Measurements from ENCODE around the gene GALNT17.
"Not testable (repeated sequence)": the region's sequence is repeated elsewhere in the genome, so short reads cannot be mapped to it uniquely, and the experiment has no call there.

GALNT17 gene

GRCh38 chr7:71638108-71638507 is 506.2 kb downstream of the GALNT17 start:
- no peaks in the 10 kb centered on the region for H3K36me3 ChIP-seq (ENCODE audit: control insufficient read depth in 2 of 2, insufficient read depth in 2 of 2, low read length in 2 of 2)
- no peak overlapping the region for H3K4me3 ChIP-seq (ENCODE audit: low read length in 2 of 2)
- H3K27me3 ChIP-seq (ENCODE audit: control insufficient read depth in 1 of 2, insufficient read depth in 2 of 2, low read length in 2 of 2) = no peaks in the 10 kb centered on the region
- H3K9ac ChIP-seq (ENCODE audit: low read length in 2 of 2) = no peak overlapping the region
- no peaks in the 10 kb centered on the region for H3K4me1 ChIP-seq (ENCODE audit: control insufficient read depth, insufficient read depth, low read length)
- no peak overlapping the region for H3K27ac ChIP-seq (ENCODE audit: low read length)
- no peaks in the 10 kb centered on the region for H3K9me3 ChIP-seq (ENCODE audit: control insufficient read depth in 2 of 2, low read length in 2 of 2)

GRCh38 chr7:71639382-71640085 is 507.6 kb downstream of the GALNT17 start:
- Histone ChIP-seq H3K9me3 (ENCODE audit: control insufficient read depth in 2 of 2, low read length in 2 of 2) (no peaks in the 10 kb centered on the region), H3K27me3 (ENCODE audit: control insufficient read depth in 1 of 2, insufficient read depth in 2 of 2, low read length in 2 of 2) (no peaks in the 10 kb centered on the region), H3K4me1 (ENCODE audit: control insufficient read depth, insufficient read depth, low read length) (no peaks in the 10 kb centered on the region), H3K4me3 (ENCODE audit: low read length in 2 of 2) (no peak overlapping the region), H3K9ac (ENCODE audit: low read length in 2 of 2) (no peak overlapping the region), H3K27ac (ENCODE audit: low read length) (no peak overlapping the region), H3K36me3 (ENCODE audit: control insufficient read depth in 2 of 2, insufficient read depth in 2 of 2, low read length in 2 of 2) (no peaks in the 10 kb centered on the region)

- H3K27ac ChIP-seq (ENCODE audit: low read length); H3K9me3 ChIP-seq (ENCODE audit: control insufficient read depth in 2 of 2, low read length in 2 of 2); H3K36me3 ChIP-seq (ENCODE audit: control insufficient read depth in 2 of 2, insufficient read depth in 2 of 2, low read length in 2 of 2); H3K27me3 ChIP-seq (ENCODE audit: control insufficient read depth in 1 of 2, insufficient read depth in 2 of 2, low read length in 2 of 2); H3K9ac ChIP-seq (ENCODE audit: low read length in 2 of 2); H3K4me1 ChIP-seq (ENCODE audit: control insufficient read depth, insufficient read depth, low read length); H3K4me3 ChIP-seq (ENCODE audit: low read length in 2 of 2): not testable (repeated sequence)
These were observed 511.1 kb downstream of the GALNT17 start for GRCh38 chr7:71643031-71643430.

GRCh38 chr7:71645836-71646235 is 513.9 kb downstream of the GALNT17 start:
- Histone ChIP-seq H3K4me3 (ENCODE audit: low read length in 2 of 2) (no peak overlapping the region), H3K27me3 (ENCODE audit: control insufficient read depth in 1 of 2, insufficient read depth in 2 of 2, low read length in 2 of 2) (no peaks in the 10 kb centered on the region), H3K9ac (ENCODE audit: low read length in 2 of 2) (no peak overlapping the region), H3K36me3 (ENCODE audit: control insufficient read depth in 2 of 2, insufficient read depth in 2 of 2, low read length in 2 of 2) (no peaks in the 10 kb centered on the region), H3K9me3 (ENCODE audit: control insufficient read depth in 2 of 2, low read length in 2 of 2) (peaks cover 4 to 9% of the 10 kb centered on the region in 2 donors), H3K4me1 (ENCODE audit: control insufficient read depth, insufficient read depth, low read length) (no peaks in the 10 kb centered on the region), H3K27ac (ENCODE audit: low read length) (no peak overlapping the region)

GRCh38 chr7:71649812-71650211 is 517.9 kb downstream of the GALNT17 start:
- no peaks in the 10 kb centered on the region for H3K36me3 ChIP-seq (ENCODE audit: control insufficient read depth in 2 of 2, insufficient read depth in 2 of 2, low read length in 2 of 2)
- no peaks in the 10 kb centered on the region for H3K27me3 ChIP-seq (ENCODE audit: control insufficient read depth in 1 of 2, insufficient read depth in 2 of 2, low read length in 2 of 2)
- H3K9ac ChIP-seq (ENCODE audit: low read length in 2 of 2) = no peak overlapping the region
- peaks cover 4 to 9% of the 10 kb centered on the region in 2 donors for H3K9me3 ChIP-seq (ENCODE audit: control insufficient read depth in 2 of 2, low read length in 2 of 2)
- no peak overlapping the region for H3K4me3 ChIP-seq (ENCODE audit: low read length in 2 of 2)
- no peaks in the 10 kb centered on the region for H3K4me1 ChIP-seq (ENCODE audit: control insufficient read depth, insufficient read depth, low read length)
- H3K27ac ChIP-seq (ENCODE audit: low read length) = no peak overlapping the region

GRCh38 chr7:71650653-71651337 is 518.9 kb downstream of the GALNT17 start:
- no peak overlapping the region for H3K4me3 ChIP-seq (ENCODE audit: low read length in 2 of 2)
- peaks cover 4 to 9% of the 10 kb centered on the region in 2 donors for H3K9me3 ChIP-seq (ENCODE audit: control insufficient read depth in 2 of 2, low read length in 2 of 2)
- no peak overlapping the region for H3K9ac ChIP-seq (ENCODE audit: low read length in 2 of 2)
- H3K27me3 ChIP-seq (ENCODE audit: control insufficient read depth in 1 of 2, insufficient read depth in 2 of 2, low read length in 2 of 2) = no peaks in the 10 kb centered on the region
- no peaks in the 10 kb centered on the region for H3K4me1 ChIP-seq (ENCODE audit: control insufficient read depth, insufficient read depth, low read length)
- no peak overlapping the region for H3K27ac ChIP-seq (ENCODE audit: low read length)
- no peaks in the 10 kb centered on the region for H3K36me3 ChIP-seq (ENCODE audit: control insufficient read depth in 2 of 2, insufficient read depth in 2 of 2, low read length in 2 of 2)

- H3K4me1 ChIP-seq (ENCODE audit: control insufficient read depth, insufficient read depth, low read length) = no peaks in the 10 kb centered on the region
- no peak overlapping the region for H3K4me3 ChIP-seq (ENCODE audit: low read length in 2 of 2)
- H3K9ac ChIP-seq (ENCODE audit: low read length in 2 of 2) = no peak overlapping the region
- no peaks in the 10 kb centered on the region for H3K27me3 ChIP-seq (ENCODE audit: control insufficient read depth in 1 of 2, insufficient read depth in 2 of 2, low read length in 2 of 2)
- H3K9me3 ChIP-seq (ENCODE audit: control insufficient read depth in 2 of 2, low read length in 2 of 2) = peaks cover 4 to 9% of the 10 kb centered on the region in 2 donors
- H3K36me3 ChIP-seq (ENCODE audit: control insufficient read depth in 2 of 2, insufficient read depth in 2 of 2, low read length in 2 of 2) = no peaks in the 10 kb centered on the region
- H3K27ac ChIP-seq (ENCODE audit: low read length) = no peak overlapping the region
These were observed 520.6 kb downstream of the GALNT17 start for GRCh38 chr7:71652510-71652909.

GRCh38 chr7:71657386-71657785 is 525.4 kb downstream of the GALNT17 start:
- Histone ChIP-seq H3K9me3 (ENCODE audit: control insufficient read depth in 2 of 2, low read length in 2 of 2) (no peaks in the 10 kb centered on the region), H3K4me3 (ENCODE audit: low read length in 2 of 2) (no peak overlapping the region), H3K4me1 (ENCODE audit: control insufficient read depth, insufficient read depth, low read length) (no peaks in the 10 kb centered on the region), H3K36me3 (ENCODE audit: control insufficient read depth in 2 of 2, insufficient read depth in 2 of 2, low read length in 2 of 2) (no peaks in the 10 kb centered on the region), H3K27ac (ENCODE audit: low read length) (no peak overlapping the region), H3K9ac (ENCODE audit: low read length in 2 of 2) (no peak overlapping the region), H3K27me3 (ENCODE audit: control insufficient read depth in 1 of 2, insufficient read depth in 2 of 2, low read length in 2 of 2) (no peaks in the 10 kb centered on the region)

GRCh38 chr7:71659622-71660021 is 527.7 kb downstream of the GALNT17 start:
- Histone ChIP-seq H3K9ac (ENCODE audit: low read length in 2 of 2) (no peak overlapping the region), H3K27me3 (ENCODE audit: control insufficient read depth in 1 of 2, insufficient read depth in 2 of 2, low read length in 2 of 2) (no peaks in the 10 kb centered on the region), H3K4me3 (ENCODE audit: low read length in 2 of 2) (no peak overlapping the region), H3K4me1 (ENCODE audit: control insufficient read depth, insufficient read depth, low read length) (no peaks in the 10 kb centered on the region), H3K36me3 (ENCODE audit: control insufficient read depth in 2 of 2, insufficient read depth in 2 of 2, low read length in 2 of 2) (no peaks in the 10 kb centered on the region), H3K27ac (ENCODE audit: low read length) (no peak overlapping the region), H3K9me3 (ENCODE audit: control insufficient read depth in 2 of 2, low read length in 2 of 2) (peaks cover 0 to 8% of the 10 kb centered on the region in 2 donors)

GRCh38 chr7:71661671-71662224 is 529.8 kb downstream of the GALNT17 start:
- H3K27me3 ChIP-seq (ENCODE audit: control insufficient read depth in 1 of 2, insufficient read depth in 2 of 2, low read length in 2 of 2) = no peaks in the 10 kb centered on the region
- H3K4me3 ChIP-seq (ENCODE audit: low read length in 2 of 2) = no peak overlapping the region
- H3K36me3 ChIP-seq (ENCODE audit: control insufficient read depth in 2 of 2, insufficient read depth in 2 of 2, low read length in 2 of 2) = no peaks in the 10 kb centered on the region
- peaks cover 6 to 12% of the 10 kb centered on the region in 2 donors for H3K9me3 ChIP-seq (ENCODE audit: control insufficient read depth in 2 of 2, low read length in 2 of 2)
- no peaks in the 10 kb centered on the region for H3K4me1 ChIP-seq (ENCODE audit: control insufficient read depth, insufficient read depth, low read length)
- H3K27ac ChIP-seq (ENCODE audit: low read length) = no peak overlapping the region
- no peak overlapping the region for H3K9ac ChIP-seq (ENCODE audit: low read length in 2 of 2)

- Histone ChIP-seq H3K36me3 (ENCODE audit: control insufficient read depth in 2 of 2, insufficient read depth in 2 of 2, low read length in 2 of 2) (no peaks in the 10 kb centered on the region), H3K4me1 (ENCODE audit: control insufficient read depth, insufficient read depth, low read length) (no peaks in the 10 kb centered on the region), H3K4me3 (ENCODE audit: low read length in 2 of 2) (no peak overlapping the region), H3K9me3 (ENCODE audit: control insufficient read depth in 2 of 2, low read length in 2 of 2) (peaks cover 6 to 12% of the 10 kb centered on the region in 2 donors), H3K27me3 (ENCODE audit: control insufficient read depth in 1 of 2, insufficient read depth in 2 of 2, low read length in 2 of 2) (no peaks in the 10 kb centered on the region), H3K27ac (ENCODE audit: low read length) (no peak overlapping the region), H3K9ac (ENCODE audit: low read length in 2 of 2) (no peak overlapping the region)
These were observed 533.8 kb downstream of the GALNT17 start for GRCh38 chr7:71665716-71666115.
